VCaP (cell line): ENCODE data around the gene NHLRC3.

Experiments
- H3K27ac ChIP-seq: fragments of 450-650 bp; 2 replicates; pipeline ENCODE4 v1.5.1; 2017
- CTCF ChIP-seq: fragments of 450-650 bp; conservative IDR thresholded peaks from 2 replicates; pipeline ENCODE4 v1.5.1; 2017; ENCODE audit warnings: mild to moderate bottlenecking, moderate library complexity

Gene NHLRC3

GRCh38 chr13:39040206-39040605 is 1.9 kb downstream of the NHLRC3 start:
- H3K27ac ChIP-seq: no peak overlapping the region
- TF ChIP-seq CTCF: no peak

GRCh38 chr13:39044536-39044935 is 6.3 kb downstream of the NHLRC3 start:
- H3K27ac ChIP-seq: no peak overlapping the region
- no peak for TF ChIP-seq CTCF

DNA sequence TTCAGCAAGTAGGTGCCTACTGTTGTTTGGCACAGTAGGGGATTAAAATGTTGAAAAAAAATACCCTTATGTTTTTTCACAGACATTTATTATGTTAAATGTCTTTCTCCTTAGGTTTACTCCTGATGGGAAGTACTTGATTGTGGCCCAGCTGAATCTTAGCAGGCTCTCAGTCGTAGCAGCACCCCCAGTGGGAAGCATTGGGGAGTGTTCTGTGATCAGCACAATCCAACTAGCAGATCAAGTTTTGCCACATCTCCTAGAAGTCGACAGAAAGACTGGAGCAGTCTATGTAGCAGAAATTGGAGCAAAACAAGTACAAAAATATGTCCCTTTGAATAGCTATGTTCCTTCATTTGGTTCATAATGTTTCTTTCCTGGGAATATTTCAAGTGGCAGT is 9.3 kb downstream of the NHLRC3 start:
- peak overlapping the region; percentile 18 for H3K27ac ChIP-seq
- TF ChIP-seq CTCF: peak; percentile 54

- no peak for TF ChIP-seq CTCF
- H3K27ac ChIP-seq: peak overlapping the region; percentile 16; the same call in 1 of the 2 replicates
Measured at GRCh38 chr13:39048806-39049205, 10.6 kb downstream of the NHLRC3 start.

- no peak for TF ChIP-seq CTCF
- H3K27ac ChIP-seq: peak overlapping the region; percentile 16; the same call in 1 of the 2 replicates
Measured at GRCh38 chr13:39049274-39049673, 11.0 kb downstream of the NHLRC3 start.

DNA sequence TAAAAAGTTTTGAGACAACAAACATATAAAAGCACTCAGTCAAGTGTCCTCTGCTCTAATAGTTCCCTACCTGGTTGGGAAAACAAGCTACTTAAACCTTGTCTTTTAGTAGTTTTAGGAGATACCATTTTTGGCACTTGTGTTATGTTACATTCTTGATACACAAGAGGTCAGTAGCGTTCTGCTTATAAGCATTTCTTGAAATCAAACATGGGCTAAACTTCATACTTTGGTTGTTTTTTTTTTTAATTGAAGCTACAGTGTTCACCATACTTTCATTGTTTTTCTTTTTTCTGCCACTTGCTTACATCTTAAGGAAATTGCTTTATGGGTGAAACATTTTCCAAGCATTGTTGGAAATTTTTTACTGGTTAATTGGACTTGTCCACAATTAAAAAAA is 12.9 kb downstream of the NHLRC3 start:
- H3K27ac ChIP-seq: no peak overlapping the region
- peak; percentile 78 for TF ChIP-seq CTCF

GRCh38 chr13:39052944-39053343 is 14.7 kb downstream of the NHLRC3 start:
- TF ChIP-seq CTCF: no peak
- H3K27ac ChIP-seq: no peak overlapping the region

GRCh38 chr13:39054112-39054511 is 15.9 kb downstream of the NHLRC3 start:
- TF ChIP-seq CTCF: no peak
- no peak overlapping the region for H3K27ac ChIP-seq
